ENCODE results near the gene ADAMTS15.
A peak's percentile ranks its signal among the peaks of the same experiment; 100 is the strongest.

Gene ADAMTS15

DNA sequence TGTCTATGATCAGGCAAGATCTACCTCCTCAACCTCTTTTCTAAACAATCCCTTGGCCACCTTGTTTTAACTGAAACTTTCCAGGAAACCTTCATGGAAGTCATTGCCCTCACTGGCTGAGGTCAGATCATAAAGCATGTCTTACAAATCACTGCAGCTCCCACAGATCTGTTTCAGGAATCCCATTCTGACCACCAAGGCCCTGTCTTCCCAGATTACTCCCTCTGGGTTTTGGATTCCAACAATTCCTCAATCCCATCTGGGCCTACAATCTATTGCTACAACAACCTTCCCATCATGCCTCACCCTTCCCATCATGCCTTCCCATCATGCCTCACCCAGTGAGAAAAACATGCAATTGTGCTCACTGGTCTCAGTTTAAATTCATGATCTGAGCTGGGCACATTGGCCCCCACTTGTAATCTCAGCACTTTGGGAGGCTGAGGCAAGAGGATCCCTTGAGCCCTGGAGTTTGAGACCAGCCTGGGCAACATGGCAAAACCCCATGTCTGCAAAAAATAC, 15.9 kb downstream of the ADAMTS15 start:
- peak; percentile 80 for DNase-seq

GRCh38 chr11:130465263-130465662, 16.8 kb downstream of the ADAMTS15 start:
- DNase-seq, result peak; percentile 51

- no peak for DNase-seq
Observed at GRCh38 chr11:130467116-130467900, 18.9 kb downstream of the ADAMTS15 start.

- no peak for DNase-seq
Observed at GRCh38 chr11:130469181-130469580, 20.7 kb downstream of the ADAMTS15 start.

DNA sequence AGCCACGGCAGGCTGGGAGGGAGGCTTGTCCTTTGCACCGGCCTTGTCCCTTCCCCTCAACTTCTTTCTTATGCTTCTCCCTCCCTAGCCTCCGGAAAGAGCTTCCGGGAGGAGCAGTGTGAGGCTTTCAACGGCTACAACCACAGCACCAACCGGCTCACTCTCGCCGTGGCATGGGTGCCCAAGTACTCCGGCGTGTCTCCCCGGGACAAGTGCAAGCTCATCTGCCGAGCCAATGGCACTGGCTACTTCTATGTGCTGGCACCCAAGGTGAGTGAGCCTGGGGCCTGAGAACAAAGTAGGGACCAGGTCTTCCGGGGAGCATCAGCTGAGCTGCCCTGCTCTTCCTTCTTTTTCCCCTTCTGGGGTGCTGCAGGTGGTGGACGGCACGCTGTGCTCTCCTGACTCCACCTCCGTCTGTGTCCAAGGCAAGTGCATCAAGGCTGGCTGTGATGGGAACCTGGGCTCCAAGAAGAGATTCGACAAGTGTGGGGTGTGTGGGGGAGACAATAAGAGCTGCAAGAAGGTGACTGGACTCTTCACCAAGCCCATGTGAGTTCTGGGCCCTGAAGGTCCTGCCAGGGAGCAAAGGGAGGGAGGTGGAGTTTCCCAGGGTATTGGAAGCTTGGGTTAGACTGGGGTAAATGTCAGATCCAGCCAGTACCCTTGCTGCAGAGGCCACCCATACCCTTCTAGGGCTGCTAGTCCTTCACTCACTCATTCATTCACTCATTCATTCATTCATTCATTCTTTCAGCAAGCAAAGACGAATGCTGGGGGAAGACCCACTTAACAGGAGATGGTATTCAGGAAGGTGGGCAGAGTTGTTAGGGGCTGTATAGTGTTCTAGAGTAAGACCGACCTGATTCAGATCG, 22.6 kb downstream of the ADAMTS15 start:
- DNase-seq, result no peak

- no peak for DNase-seq
Observed at GRCh38 chr11:130471731-130472433, 23.4 kb downstream of the ADAMTS15 start.

- no peak for DNase-seq
Observed at GRCh38 chr11:130472434-130472961, 24.1 kb downstream of the ADAMTS15 start.

- no peak for DNase-seq
Observed at GRCh38 chr11:130473056-130473794, 24.8 kb downstream of the ADAMTS15 start.

DNA sequence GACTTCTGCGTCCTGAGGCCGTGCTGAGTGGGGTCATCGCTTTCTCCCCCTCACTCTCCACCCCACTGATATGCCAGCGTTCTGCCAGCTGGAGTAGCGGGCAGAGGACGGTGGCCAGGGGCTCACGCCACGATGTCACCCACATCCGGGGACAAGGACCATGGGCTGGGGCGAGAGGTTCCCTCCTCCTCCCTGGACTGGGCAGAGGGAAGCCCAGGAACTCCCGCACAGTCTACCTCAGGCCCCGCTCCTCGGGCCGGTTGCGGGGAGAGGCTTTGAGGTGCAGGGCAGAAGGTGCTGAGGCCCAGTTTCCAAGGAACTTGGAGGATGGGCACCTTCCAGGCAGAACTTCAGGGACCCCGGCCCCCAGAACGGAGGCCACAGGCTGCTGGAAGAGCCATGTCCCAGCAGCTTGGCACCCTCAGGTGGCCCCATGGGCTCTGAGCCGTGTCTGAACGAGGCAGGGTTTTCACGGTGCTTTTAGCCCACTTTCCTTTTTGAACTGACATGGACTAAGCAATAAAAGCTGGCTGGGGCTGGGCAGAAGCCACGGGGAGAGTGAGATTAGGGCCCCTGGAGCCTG, 25.4 kb downstream of the ADAMTS15 start:
- no peak for DNase-seq

DNA sequence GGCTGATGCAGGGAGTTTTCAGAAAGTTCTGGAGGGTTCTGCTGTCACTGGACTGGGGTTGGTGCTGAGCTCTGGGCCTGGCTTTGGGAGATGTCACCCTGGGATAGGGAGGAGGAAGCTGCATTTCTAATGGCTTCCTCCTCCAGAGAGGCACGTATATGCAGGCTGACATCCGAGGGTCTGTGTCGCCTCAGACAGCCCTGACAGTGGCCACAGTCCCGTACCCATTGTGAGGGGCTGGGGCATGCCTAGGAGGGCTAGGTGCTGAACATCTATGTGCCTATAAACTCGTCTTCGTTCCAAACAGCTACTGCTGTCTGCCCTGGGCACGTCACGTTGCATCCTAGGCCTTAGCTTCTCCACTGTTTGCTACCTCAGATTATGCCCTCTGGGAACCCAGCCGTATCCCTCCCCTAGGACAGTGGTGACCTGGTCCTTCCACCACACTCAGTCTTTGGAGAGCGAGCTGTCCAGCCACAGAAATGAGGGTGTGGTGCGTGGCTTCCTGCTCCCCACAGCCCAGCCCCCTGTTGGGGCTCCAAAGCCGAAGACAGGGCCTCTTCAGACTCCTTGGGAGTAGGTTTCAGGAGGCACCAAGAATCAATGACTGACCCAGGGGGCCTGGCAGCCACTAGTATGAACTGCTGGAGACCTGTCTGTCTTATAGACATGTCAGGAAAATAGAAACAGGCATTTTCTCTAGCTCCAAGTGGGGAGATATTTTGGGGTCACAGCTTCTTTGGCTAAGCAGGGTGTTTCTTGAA, 26.4 kb downstream of the ADAMTS15 start:
- DNase-seq, result no peak

GRCh38 chr11:130475426-130476053, 27.1 kb downstream of the ADAMTS15 start:
- no peak for DNase-seq

DNA sequence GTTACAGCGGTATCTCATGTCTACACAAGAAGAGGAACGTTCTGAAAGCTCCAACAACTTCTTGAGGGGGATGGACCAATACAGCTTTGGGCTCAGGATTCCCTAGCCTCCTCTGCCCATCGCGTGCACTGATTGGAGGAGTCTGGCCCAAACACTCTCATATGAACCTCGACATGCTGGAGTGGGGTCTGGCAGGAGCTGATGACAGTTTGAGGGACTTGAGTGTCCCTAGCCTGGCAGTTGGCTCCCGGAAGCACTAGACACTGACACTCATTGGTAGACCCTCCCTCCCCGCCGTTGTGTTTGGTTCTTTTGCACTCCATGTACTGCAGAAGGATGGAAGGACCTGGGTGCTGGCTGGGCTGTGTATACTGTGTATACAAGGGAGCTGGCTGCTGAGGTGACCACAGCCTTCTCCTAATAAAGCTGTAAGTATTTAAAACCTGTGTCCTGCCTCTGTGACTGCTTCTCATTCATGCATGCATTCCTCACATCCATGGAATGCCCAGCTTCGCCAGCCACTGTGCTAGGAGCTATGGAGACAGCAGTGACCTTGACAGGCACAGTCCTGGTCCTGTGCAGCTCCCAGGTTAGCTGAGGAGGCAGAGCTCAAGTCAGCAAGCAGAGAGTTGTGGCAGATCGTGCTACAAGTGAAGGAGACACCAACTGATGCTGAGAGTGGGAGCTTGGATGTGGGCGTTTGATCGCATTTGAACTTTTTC, 27.9 kb downstream of the ADAMTS15 start:
- DNase-seq, result peak; percentile 49

GRCh38 chr11:130476922-130477491, 28.6 kb downstream of the ADAMTS15 start:
- DNase-seq, result no peak

DNA sequence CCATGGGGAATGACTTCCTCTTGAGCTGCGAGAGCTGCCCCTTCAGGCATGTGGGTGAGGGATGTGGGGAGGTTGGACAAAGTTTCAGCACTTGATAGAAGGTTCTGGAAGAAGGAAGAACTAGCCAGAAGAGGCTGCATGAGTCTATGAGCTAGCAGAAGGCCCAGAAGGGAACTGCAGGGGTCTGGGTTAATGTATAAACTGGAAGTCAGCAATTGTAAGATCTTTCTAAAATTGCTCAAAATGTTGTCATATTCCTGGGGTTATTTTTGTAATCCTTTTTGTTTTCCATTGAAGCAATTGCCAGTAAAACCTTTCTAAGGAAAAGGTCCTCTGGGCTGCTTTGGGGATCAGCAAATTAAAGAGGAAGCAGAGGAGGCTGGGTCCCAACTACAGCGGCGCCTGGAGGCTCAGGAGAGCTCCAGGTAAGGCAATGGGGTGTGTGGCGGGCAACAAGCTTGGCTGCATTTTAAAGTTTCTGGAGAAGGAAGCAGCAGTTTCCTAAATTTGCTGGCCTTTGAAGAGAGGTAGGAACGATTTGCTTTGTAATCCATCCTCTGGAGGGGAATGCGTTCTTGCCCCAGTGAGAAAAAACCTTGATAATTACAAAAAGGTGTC, 29.2 kb downstream of the ADAMTS15 start:
- no peak for DNase-seq

DNA sequence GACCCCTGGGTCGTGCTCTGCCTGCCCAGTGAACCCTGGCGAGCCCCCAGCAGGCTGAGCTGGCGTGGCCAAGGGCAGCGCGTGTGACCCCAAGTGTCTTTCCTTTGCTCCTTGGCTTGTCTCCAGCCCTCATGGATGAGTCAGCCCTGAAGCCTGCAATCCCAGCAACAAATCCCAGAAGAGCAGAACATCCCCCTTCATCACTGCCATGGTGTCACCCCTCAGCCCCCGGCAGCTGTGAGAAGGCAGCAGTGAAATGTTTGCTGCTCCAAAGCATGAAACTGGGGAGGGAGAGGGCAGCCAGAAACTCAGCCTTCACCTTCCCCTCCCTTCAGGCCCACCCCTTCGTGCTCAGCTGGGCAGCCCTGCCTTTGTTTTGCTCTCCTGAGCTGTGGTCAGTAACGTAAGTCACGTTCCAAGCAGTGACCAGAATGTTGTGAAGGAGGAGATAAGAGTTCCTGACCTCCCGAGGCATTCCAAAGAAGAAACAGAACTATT, 29.8 kb downstream of the ADAMTS15 start:
- DNase-seq, result peak; percentile 94

DNA sequence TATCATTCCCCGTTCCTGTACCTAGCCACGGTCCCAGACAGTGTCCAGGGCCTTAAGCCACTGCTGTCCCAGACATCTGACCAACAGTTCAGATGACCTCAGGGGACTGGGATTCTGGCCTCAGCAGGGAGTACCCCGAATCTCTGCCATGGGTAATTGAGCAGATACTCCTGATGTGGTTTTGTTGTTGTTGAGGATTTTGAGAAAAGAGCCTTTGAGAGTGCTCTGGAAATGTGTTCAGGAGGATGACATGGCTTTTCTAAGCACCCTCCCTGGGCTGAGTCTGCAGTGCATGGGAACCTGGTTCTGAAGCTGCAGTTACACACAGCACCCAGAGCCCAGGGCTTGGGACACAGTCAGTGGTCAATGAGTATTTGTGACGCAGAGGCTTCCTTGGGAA, 30.4 kb downstream of the ADAMTS15 start:
- no peak for DNase-seq

- peak; percentile 67 for DNase-seq
Observed at GRCh38 chr11:130480186-130480585, 31.7 kb downstream of the ADAMTS15 start.

GRCh38 chr11:130480711-130481140, 32.3 kb downstream of the ADAMTS15 start:
- DNase-seq, result peak; percentile 43

Data from fibroblast of skin of scalp (primary cell).